Calu3 (cell line): ENCODE measurements around the gene ICAM3. TPM values are rescaled to one million over a fixed set of nuclear protein-coding genes. Genes with fewer than 3 reads are reported as not detected.

Experiments used
- BruUV-seq: library from RNA; stranded (reverse); fragments of 400-500 nt; replicated peaks from 2 replicates; lab custom pipeline; 2021; lab: Mats Ljungman, UMichigan
- CTCF ChIA-PET: fragments of 300-600 bp; sonication (Branson Sonifier 250); formaldehyde crosslinking; loops from one replicate; lab custom pipeline; 2022; ENCODE audit warnings: antibody characterized with exemption; lab: Charles Lee
- DNase-seq: peaks from one replicate; pipeline ENCODE4 v3.0.0; 2022
- H3K27ac Mint-ChIP-seq: one replicate; pipeline ENCODE4 v1.8.0; 2022; ENCODE audit warnings: mixed read lengths; ENCODE audit not compliant: unreplicated experiment
- H3K27me3 Mint-ChIP-seq: one replicate; pipeline ENCODE4 v1.8.0; 2022; ENCODE audit warnings: mixed read lengths; ENCODE audit not compliant: unreplicated experiment
- H3K36me3 Mint-ChIP-seq: one replicate; pipeline ENCODE4 v1.8.0; 2022; ENCODE audit warnings: mild to moderate bottlenecking, moderate library complexity, mixed read lengths; ENCODE audit not compliant: insufficient read depth, unreplicated experiment
- H3K4me1 Mint-ChIP-seq: one replicate; pipeline ENCODE4 v1.8.0; 2022; ENCODE audit warnings: mild to moderate bottlenecking, low read depth, mixed read lengths; ENCODE audit not compliant: unreplicated experiment
- H3K4me3 Mint-ChIP-seq: one replicate; pipeline ENCODE4 v1.8.0; 2022; ENCODE audit warnings: mild to moderate bottlenecking, low read depth, moderate library complexity, mixed read lengths; ENCODE audit not compliant: unreplicated experiment
- H3K9me3 Mint-ChIP-seq: one replicate; pipeline ENCODE4 v1.8.0; 2022; ENCODE audit warnings: low read depth, mixed read lengths; ENCODE audit not compliant: unreplicated experiment
- intact Hi-C: fragments of 100-400 bp; cut with micrococcal nuclease; formaldehyde crosslinking; loops from one replicate; pipeline ENCODE4 v1.10.0; 2022; ENCODE audit not compliant: unreplicated experiment
- total RNA-seq: library from RNA; stranded (reverse); gene quantifications from 2 replicates; pipeline ENCODE4 v1.2.3, GENCODE V29; 2022
- TF ChIP-seq, protein P1 (sequence below): fragments of 200-600 bp; IDR thresholded peaks from one replicate; pipeline ENCODE4 v1.8.0; 2022; ENCODE audit warnings: antibody characterized with exemption; ENCODE audit not compliant: unreplicated experiment

The ICAM3 gene
- total RNA-seq, 1 experiment from 2014 or later = 10.8 TPM

DNA sequence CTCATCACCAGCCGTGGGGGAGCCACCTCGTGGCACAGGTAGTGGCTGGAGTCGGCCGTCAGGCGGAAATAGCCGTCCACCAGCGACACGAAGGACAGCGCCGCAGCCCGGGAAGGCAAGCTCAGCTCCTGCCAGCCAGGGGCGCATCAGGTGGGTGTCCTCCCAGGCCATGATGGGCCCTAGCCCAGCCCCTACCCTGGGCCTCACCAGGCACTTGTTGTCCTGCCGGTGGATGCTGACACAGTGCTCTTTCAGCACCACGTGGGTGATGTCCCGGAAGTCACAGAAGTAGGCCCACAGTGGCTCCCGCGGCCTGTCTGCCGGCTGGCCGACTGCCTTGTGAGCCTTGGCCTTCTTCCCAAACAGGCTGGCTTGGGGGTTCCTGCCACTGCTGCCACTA, 25.2 kb upstream of the ICAM3 start:
- Mint-ChIP-seq H3K9me3 (no peaks in the 10 kb centered on the region), H3K4me3 (no peak overlapping the region), H3K4me1 (no peaks in the 10 kb centered on the region), H3K27ac (no peak overlapping the region), H3K27me3 (no peaks in the 10 kb centered on the region), H3K36me3 (peaks cover 34% of the 10 kb centered on the region)
- intact Hi-C loops = no loop called here
- TF ChIP-seq, protein P1, sequence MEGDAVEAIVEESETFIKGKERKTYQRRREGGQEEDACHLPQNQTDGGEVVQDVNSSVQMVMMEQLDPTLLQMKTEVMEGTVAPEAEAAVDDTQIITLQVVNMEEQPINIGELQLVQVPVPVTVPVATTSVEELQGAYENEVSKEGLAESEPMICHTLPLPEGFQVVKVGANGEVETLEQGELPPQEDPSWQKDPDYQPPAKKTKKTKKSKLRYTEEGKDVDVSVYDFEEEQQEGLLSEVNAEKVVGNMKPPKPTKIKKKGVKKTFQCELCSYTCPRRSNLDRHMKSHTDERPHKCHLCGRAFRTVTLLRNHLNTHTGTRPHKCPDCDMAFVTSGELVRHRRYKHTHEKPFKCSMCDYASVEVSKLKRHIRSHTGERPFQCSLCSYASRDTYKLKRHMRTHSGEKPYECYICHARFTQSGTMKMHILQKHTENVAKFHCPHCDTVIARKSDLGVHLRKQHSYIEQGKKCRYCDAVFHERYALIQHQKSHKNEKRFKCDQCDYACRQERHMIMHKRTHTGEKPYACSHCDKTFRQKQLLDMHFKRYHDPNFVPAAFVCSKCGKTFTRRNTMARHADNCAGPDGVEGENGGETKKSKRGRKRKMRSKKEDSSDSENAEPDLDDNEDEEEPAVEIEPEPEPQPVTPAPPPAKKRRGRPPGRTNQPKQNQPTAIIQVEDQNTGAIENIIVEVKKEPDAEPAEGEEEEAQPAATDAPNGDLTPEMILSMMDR = no peak
- BruUV-seq = no TSS peak
- no peak for DNase-seq
- CTCF ChIA-PET = no interaction called here

DNA sequence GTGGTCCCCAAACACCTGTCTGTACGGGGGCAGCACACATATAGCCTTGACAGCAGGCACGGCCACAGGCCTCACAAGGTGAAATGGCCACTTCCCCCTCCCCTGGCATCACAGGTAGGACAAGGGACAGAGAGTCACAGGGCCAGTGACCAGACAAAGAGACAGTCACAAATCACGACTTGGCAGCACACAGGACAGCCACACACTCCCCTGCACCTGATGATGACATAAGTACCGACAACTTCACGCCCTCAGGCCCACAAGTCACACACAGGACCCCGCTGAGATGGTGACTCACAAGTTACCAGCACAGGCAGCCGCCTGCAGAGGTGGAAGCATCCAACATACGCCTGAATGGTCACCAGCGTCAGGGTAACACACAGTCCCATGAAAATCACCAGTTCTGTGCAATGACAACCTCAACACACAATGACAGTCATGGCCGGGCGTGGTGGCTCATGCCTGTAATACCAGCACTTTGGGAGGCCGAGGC, 24.4 kb upstream of the ICAM3 start:
- Mint-ChIP-seq H3K4me3 (no peak overlapping the region), H3K4me1 (no peaks in the 10 kb centered on the region), H3K27ac (no peak overlapping the region), H3K27me3 (no peaks in the 10 kb centered on the region), H3K9me3 (no peaks in the 10 kb centered on the region), H3K36me3 (peaks cover 34% of the 10 kb centered on the region)
- TF ChIP-seq, protein P1 = no peak
- intact Hi-C loops = no loop called here
- DNase-seq = no peak
- CTCF ChIA-PET = no interaction called here
- BruUV-seq = no TSS peak

DNA sequence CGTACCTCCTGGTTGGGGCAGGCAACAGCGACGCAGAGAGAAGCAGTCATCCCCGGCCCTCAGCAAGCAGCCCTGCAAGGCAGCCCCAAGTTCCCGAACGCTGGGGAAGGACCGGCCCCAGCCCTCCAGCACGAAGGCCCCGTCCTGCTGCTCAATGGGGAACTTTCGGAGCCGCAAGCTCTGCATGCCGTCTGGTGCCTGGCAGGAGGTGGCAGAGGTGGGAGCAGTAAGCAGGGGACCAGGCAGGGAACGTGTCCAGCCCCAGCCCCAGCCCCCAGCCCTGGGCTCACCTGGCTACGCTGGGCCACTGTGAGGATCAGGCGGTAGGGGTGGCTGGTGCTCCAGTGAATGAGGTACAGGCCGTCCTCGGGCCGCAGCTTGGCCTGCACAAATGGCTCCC, 22.8 kb upstream of the ICAM3 start:
- intact Hi-C loops = no loop called here
- no TSS peak for BruUV-seq
- H3K9me3 Mint-ChIP-seq = no peaks in the 10 kb centered on the region
- H3K27me3 Mint-ChIP-seq = no peaks in the 10 kb centered on the region
- H3K4me3 Mint-ChIP-seq = no peak overlapping the region
- peaks cover 25% of the 10 kb centered on the region for H3K36me3 Mint-ChIP-seq
- DNase-seq = no peak
- no peaks in the 10 kb centered on the region for H3K4me1 Mint-ChIP-seq
- TF ChIP-seq, protein P1 = no peak
- no peak overlapping the region for H3K27ac Mint-ChIP-seq
- CTCF ChIA-PET = no interaction called here

DNA sequence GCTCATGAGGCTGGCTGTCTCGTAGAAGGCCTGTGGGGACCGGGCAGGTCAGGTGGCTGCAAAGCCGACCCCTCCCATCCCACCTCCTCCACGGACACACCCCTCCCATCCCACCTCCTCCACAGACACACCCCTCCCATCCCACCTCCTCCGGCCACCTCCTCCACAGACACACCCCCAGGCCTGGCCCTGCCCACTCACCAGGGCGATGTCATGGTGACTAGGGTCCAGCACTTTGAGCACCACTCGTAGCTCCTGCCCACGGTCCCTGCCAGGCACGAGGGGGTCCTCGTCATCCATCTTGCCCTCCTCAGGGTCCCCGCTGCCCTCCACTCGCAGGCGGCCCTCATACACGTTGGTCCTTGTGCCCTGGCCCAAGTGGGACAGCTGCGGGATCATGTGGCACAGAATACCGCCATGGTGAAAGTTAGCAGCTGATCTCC, 22.2 kb upstream of the ICAM3 start:
- CTCF ChIA-PET = no interaction called here
- TF ChIP-seq, protein P1 = no peak
- no peaks in the 10 kb centered on the region for H3K27me3 Mint-ChIP-seq
- intact Hi-C loops = no loop called here
- no peak overlapping the region for H3K27ac Mint-ChIP-seq
- H3K36me3 Mint-ChIP-seq = peaks cover 23% of the 10 kb centered on the region
- no peak for DNase-seq
- H3K9me3 Mint-ChIP-seq = no peaks in the 10 kb centered on the region
- H3K4me3 Mint-ChIP-seq = no peak overlapping the region
- no peaks in the 10 kb centered on the region for H3K4me1 Mint-ChIP-seq
- BruUV-seq = no TSS peak
